Astrocyte (in vitro differentiated cells and primary cell): ENCODE data around the gene CEACAM18. TPM values are rescaled to one million over a fixed set of nuclear protein-coding genes. Genes with fewer than 3 reads are reported as not detected.

Experiments used
- DNase-seq: peaks from one replicate; pipeline ENCODE4 v3.0.0-alpha.2; 2010; ENCODE audit warnings: low read depth
- FAIRE-seq: peaks from 2 replicates; lab custom pipeline; 2011; peaks lifted over from hg19 to GRCh38; lab: Jason Lieb, UNC
- H2AFZ ChIP-seq: 2 replicates; pipeline ENCODE4 v1.6.0; 2012; ENCODE audit warnings: low read depth, low read length, inconsistent platforms
- H3K27ac ChIP-seq: 2 replicates; pipeline ENCODE4 v1.5.1; 2011; ENCODE audit warnings: low read depth, low read length, inconsistent platforms
- H3K27me3 ChIP-seq: 2 replicates; pipeline ENCODE4 v1.6.0; 2011; ENCODE audit warnings: low read length, inconsistent platforms; ENCODE audit not compliant: insufficient read depth
- H3K36me3 ChIP-seq: 2 replicates; pipeline ENCODE4 v1.5.1; 2011; ENCODE audit warnings: low read length, inconsistent platforms; ENCODE audit not compliant: insufficient read depth
- H3K4me1 ChIP-seq: 2 replicates; pipeline ENCODE4 v1.5.1; 2011; ENCODE audit warnings: low read length, inconsistent platforms; ENCODE audit not compliant: insufficient read depth
- H3K4me2 ChIP-seq: 2 replicates; pipeline ENCODE4 v1.6.0; 2012; ENCODE audit warnings: low read length, inconsistent platforms
- H3K4me3 ChIP-seq: 2 replicates; pipeline ENCODE4 v1.5.1; 2011; ENCODE audit warnings: low read depth, mild to moderate bottlenecking, low read length, inconsistent platforms; ENCODE audit not compliant: insufficient read depth
- H3K79me2 ChIP-seq: 2 replicates; pipeline ENCODE4 v1.6.0; 2012; ENCODE audit warnings: mild to moderate bottlenecking, low read length, inconsistent platforms; ENCODE audit not compliant: insufficient read depth
- H3K9ac ChIP-seq: 2 replicates; pipeline ENCODE4 v1.6.0; 2012; ENCODE audit warnings: mild to moderate bottlenecking, low read length, inconsistent platforms
- H3K9me3 ChIP-seq: 2 replicates; pipeline ENCODE4 v1.5.1; 2012; ENCODE audit warnings: low read depth, mild to moderate bottlenecking, low read length, inconsistent platforms; ENCODE audit not compliant: insufficient read depth
- H4K20me1 ChIP-seq: 2 replicates; pipeline ENCODE4 v1.6.0; 2012; ENCODE audit warnings: low read length, inconsistent platforms; ENCODE audit not compliant: insufficient read depth
- H3K27ac Mint-ChIP-seq: one replicate; pipeline ENCODE4 v1.8.0; 2021; ENCODE audit warnings: mild to moderate bottlenecking, mixed read lengths; ENCODE audit not compliant: unreplicated experiment
- H3K27me3 Mint-ChIP-seq: one replicate; pipeline ENCODE4 v1.8.0; 2021; ENCODE audit warnings: low read depth, mixed read lengths; ENCODE audit not compliant: unreplicated experiment
- H3K36me3 Mint-ChIP-seq: one replicate; pipeline ENCODE4 v1.8.0; 2021; ENCODE audit warnings: low read depth, mixed read lengths; ENCODE audit not compliant: unreplicated experiment
- H3K4me1 Mint-ChIP-seq: one replicate; pipeline ENCODE4 v1.8.0; 2021; ENCODE audit warnings: low read depth, mixed read lengths; ENCODE audit not compliant: unreplicated experiment
- H3K4me3 Mint-ChIP-seq: one replicate; pipeline ENCODE4 v1.8.0; 2021; ENCODE audit warnings: mild to moderate bottlenecking, moderate library complexity, mixed read lengths; ENCODE audit not compliant: unreplicated experiment
- H3K9me3 Mint-ChIP-seq: one replicate; pipeline ENCODE4 v1.8.0; 2021; ENCODE audit warnings: mild to moderate bottlenecking, mixed read lengths; ENCODE audit not compliant: unreplicated experiment
- CTCF ChIP-seq: IDR thresholded peaks from 2 replicates; pipeline ENCODE4 v1.5.1; 2011; ENCODE audit warnings: low read depth, mild to moderate bottlenecking, inconsistent platforms, low read length, moderate library complexity; ENCODE audit not compliant: insufficient read depth
- EZH2 ChIP-seq: IDR thresholded peaks from 2 replicates; pipeline ENCODE4 v1.6.1; 2012; ENCODE audit warnings: mild to moderate bottlenecking, low read length, inconsistent platforms; ENCODE audit not compliant: insufficient read depth
- total RNA-seq: library from RNA; stranded (reverse); gene quantifications from 2 replicates; pipeline ENCODE4 v1.2.1, GENCODE V29; 2021

Gene CEACAM18
- total RNA-seq, 1 donor from 2014 or later, result not detected

GRCh38 chr19:51490676-51491075 lies 12.3 kb downstream of the CEACAM18 start:
- Histone ChIP-seq H3K36me3 (no peaks in the 10 kb centered on the region), H4K20me1 (no peaks in the 10 kb centered on the region), H3K27me3 (no peaks in the 10 kb centered on the region), H3K4me1 (no peaks in the 10 kb centered on the region), H2AFZ (no peak overlapping the region), H3K27ac (no peak overlapping the region), H3K9me3 (peaks cover 4% of the 10 kb centered on the region), H3K9ac (no peak overlapping the region), H3K79me2 (no peaks in the 10 kb centered on the region), H3K4me3 (no peak overlapping the region), H3K4me2 (no peak overlapping the region)
- Mint-ChIP-seq H3K27ac (no peak overlapping the region), H3K4me3 (no peak overlapping the region), H3K4me1 (no peaks in the 10 kb centered on the region), H3K9me3 (peaks cover 13% of the 10 kb centered on the region), H3K27me3 (peaks cover 13% of the 10 kb centered on the region), H3K36me3 (no peaks in the 10 kb centered on the region)
- DNase-seq, result no peak
- FAIRE-seq, result no peak
- TF ChIP-seq CTCF, result no peak
- TF ChIP-seq EZH2, result no peak

DNA sequence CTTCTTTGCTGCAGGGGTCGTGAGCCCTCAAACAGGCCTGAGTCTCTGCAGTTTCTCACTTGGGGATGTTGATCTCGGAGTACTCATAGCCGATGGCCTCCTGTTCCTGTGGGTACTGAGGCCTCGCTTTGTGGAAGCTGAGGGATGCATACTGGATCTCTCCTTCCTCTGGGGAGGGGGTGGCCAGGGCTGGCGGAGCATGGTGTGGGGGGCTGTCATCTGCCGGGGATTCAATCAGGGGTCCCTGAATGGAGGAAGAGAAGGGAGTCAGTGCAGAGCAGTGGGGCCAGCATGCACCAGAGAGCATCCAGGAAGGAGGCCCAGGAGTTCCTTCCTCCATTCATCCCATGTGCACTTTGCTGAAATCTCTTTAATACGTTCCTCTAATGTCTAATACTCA lies 13.2 kb downstream of the CEACAM18 start:
- H3K4me1 Mint-ChIP-seq, result no peaks in the 10 kb centered on the region
- no peaks in the 10 kb centered on the region for H3K36me3 Mint-ChIP-seq
- Histone ChIP-seq H3K27me3 (no peaks in the 10 kb centered on the region), H3K36me3 (no peaks in the 10 kb centered on the region), H4K20me1 (no peaks in the 10 kb centered on the region), H2AFZ (no peak overlapping the region), H3K4me3 (no peak overlapping the region), H3K9me3 (no peaks in the 10 kb centered on the region), H3K4me1 (no peaks in the 10 kb centered on the region), H3K27ac (no peak overlapping the region), H3K9ac (no peak overlapping the region), H3K4me2 (no peak overlapping the region), H3K79me2 (no peaks in the 10 kb centered on the region)
- no peak for FAIRE-seq
- TF ChIP-seq CTCF (no peak), EZH2 (no peak)
- H3K4me3 Mint-ChIP-seq, result no peak overlapping the region
- no peak overlapping the region for H3K27ac Mint-ChIP-seq
- H3K27me3 Mint-ChIP-seq, result peaks cover 13% of the 10 kb centered on the region
- H3K9me3 Mint-ChIP-seq, result peaks cover 13% of the 10 kb centered on the region
- no peak for DNase-seq

- TF ChIP-seq EZH2, result no peak
- Mint-ChIP-seq H3K4me1 (no peaks in the 10 kb centered on the region), H3K27me3 (peaks cover 15% of the 10 kb centered on the region), H3K27ac (no peak overlapping the region), H3K36me3 (no peaks in the 10 kb centered on the region), H3K9me3 (peaks cover 19% of the 10 kb centered on the region), H3K4me3 (no peak overlapping the region)
- no peaks in the 10 kb centered on the region for H4K20me1 ChIP-seq
- no peak overlapping the region for H2AFZ ChIP-seq
- H3K9me3 ChIP-seq, result no peaks in the 10 kb centered on the region
- no peaks in the 10 kb centered on the region for H3K4me1 ChIP-seq
- no peaks in the 10 kb centered on the region for H3K36me3 ChIP-seq
- no peak overlapping the region for H3K4me3 ChIP-seq
- H3K9ac ChIP-seq, result no peak overlapping the region
- no peak overlapping the region for H3K4me2 ChIP-seq
- no peaks in the 10 kb centered on the region for H3K79me2 ChIP-seq
- no peak overlapping the region for H3K27ac ChIP-seq
- no peaks in the 10 kb centered on the region for H3K27me3 ChIP-seq
- DNase-seq (no peak), FAIRE-seq (no peak)
Observed at GRCh38 chr19:51493776-51494175, 15.4 kb downstream of the CEACAM18 start.
